H1 (cell line): ENCODE results near the gene BNC1. TPM values are rescaled to one million over a fixed set of nuclear protein-coding genes. Genes with fewer than 3 reads are reported as not detected.
"Not testable (repeated sequence)": the region's sequence is repeated elsewhere in the genome, so short reads cannot be mapped to it uniquely, and the experiment has no call there.

Experiments
- CTCF ChIA-PET: fragments of 300-600 bp; sonication (Branson Sonifier 250); formaldehyde crosslinking; loops from one replicate; lab custom pipeline; 2021; ENCODE audit not compliant: partially characterized antibody; lab: Charles Lee
- POLR2A ChIA-PET: fragments of 300-600 bp; sonication (Branson Sonifier 250); formaldehyde crosslinking; loops from one replicate; lab custom pipeline; 2021; ENCODE audit warnings: inconsistent platforms; ENCODE audit not compliant: partially characterized antibody; lab: Charles Lee
- DNase-seq, 2 experiments: peaks; one replicate each; pipeline versions ENCODE4 v3.0.0 to v3.0.0-alpha.2; 2010 to 2022; ENCODE audit warnings: low spot score in 2 of 2, low read depth in 1 of 2, mixed read lengths in 1 of 2
- FAIRE-seq: peaks from 2 replicates; lab custom pipeline; 2011; peaks lifted over from hg19 to GRCh38; lab: Jason Lieb, UNC
- H2AFZ ChIP-seq: 2 replicates; pipeline ENCODE4 v1.8.1; 2012; ENCODE audit warnings: low read length, inconsistent platforms
- H2AK5ac ChIP-seq: 2 replicates; pipeline ENCODE4 v1.6.1; 2013; ENCODE audit warnings: low read depth, low read length
- H2BK120ac ChIP-seq: replicated peaks from 2 replicates; pipeline ENCODE3; 2013; ENCODE audit warnings: low read depth, low read length, inconsistent platforms
- H2BK12ac ChIP-seq: 2 replicates; pipeline ENCODE4 v1.6.1; 2013; ENCODE audit warnings: low read depth, low read length
- H2BK15ac ChIP-seq: 2 replicates; pipeline ENCODE4 v1.6.1; 2013; ENCODE audit warnings: low read length
- H2BK20ac ChIP-seq: 2 replicates; pipeline ENCODE4 v1.6.1; 2013; ENCODE audit warnings: low read length
- H2BK5ac ChIP-seq: 2 replicates; pipeline ENCODE4 v1.6.1; 2013; ENCODE audit warnings: low read depth, low read length
- H3K14ac ChIP-seq: 2 replicates; pipeline ENCODE4 v1.6.1; 2013; ENCODE audit warnings: inconsistent platforms; ENCODE audit not compliant: insufficient read length
- H3K18ac ChIP-seq: 2 replicates; pipeline ENCODE4 v1.6.1; 2013; ENCODE audit warnings: low read length; ENCODE audit errors: extremely low read depth
- H3K23ac ChIP-seq: 2 replicates; pipeline ENCODE4 v1.6.1; 2013; ENCODE audit warnings: inconsistent platforms; ENCODE audit not compliant: insufficient read length
- H3K23me2 ChIP-seq: 2 replicates; pipeline ENCODE4 v1.6.1; 2013; ENCODE audit warnings: low read depth, low read length
- H3K27ac ChIP-seq: 2 replicates; pipeline ENCODE4 v1.6.1; 2011; ENCODE audit warnings: low read depth, low read length, inconsistent platforms
- H3K27me3 ChIP-seq, 4 experiments: replicated peaks in 1 of 4; 1 replicate in 1 of 4; 2 replicates in 3 of 4; pipeline versions ENCODE4 v1.6.1 to v1.8.1; 2011 to 2013; ENCODE audit warnings: low read length in 3 of 4, mild to moderate bottlenecking in 3 of 4, inconsistent platforms in 2 of 4, mixed read lengths in 2 of 4, moderate library complexity in 1 of 4; ENCODE audit not compliant: control insufficient read depth in 3 of 4, insufficient read depth in 3 of 4; ENCODE audit errors: extremely low read depth in 1 of 4
- H3K36me3 ChIP-seq, 4 experiments: 2 replicates each; pipeline versions ENCODE4 v1.6.1 to v1.8.1; 2011 to 2013; ENCODE audit warnings: mild to moderate bottlenecking in 4 of 4, low read length in 3 of 4, moderate library complexity in 2 of 4, control low read depth in 1 of 4, inconsistent platforms in 1 of 4; ENCODE audit not compliant: insufficient read depth in 4 of 4, control insufficient read depth in 2 of 4
- H3K4ac ChIP-seq: replicated peaks from 2 replicates; pipeline ENCODE3; 2013; ENCODE audit warnings: low read length, low read depth, mixed read lengths, inconsistent platforms; ENCODE audit not compliant: insufficient read length
- H3K4me1 ChIP-seq, 4 experiments: replicated peaks in 1 of 4; 1 replicate in 1 of 4; 2 replicates in 3 of 4; pipeline versions ENCODE4 v1.6.1 to v1.8.1; 2011 to 2013; ENCODE audit warnings: low read length in 3 of 4, inconsistent platforms in 2 of 4, mixed read lengths in 1 of 4; ENCODE audit not compliant: insufficient read depth in 4 of 4, control insufficient read depth in 3 of 4
- H3K4me2 ChIP-seq, 2 experiments: 2 replicates each; pipeline versions ENCODE4 v1.6.1 to v1.8.1; 2011 to 2013; ENCODE audit warnings: low read depth in 2 of 2, low read length in 2 of 2, control low read depth in 1 of 2, inconsistent platforms in 1 of 2, mild to moderate bottlenecking in 1 of 2; ENCODE audit not compliant: insufficient read depth in 1 of 2
- H3K4me3 ChIP-seq, 4 experiments: fragments of 200-600, 300-600 bp in 1 of 4; sonication (generic), shearing (Covaris generic), sonication (Bioruptor Twin) in 1 of 4; 2 replicates each; pipeline versions ENCODE4 v1.5.1 to v1.8.1; 2011 to 2016; ENCODE audit warnings: low read length in 4 of 4, low read depth in 3 of 4, control low read depth in 2 of 4, inconsistent platforms in 2 of 4, mild to moderate bottlenecking in 2 of 4, mixed read lengths in 1 of 4, moderate library complexity in 1 of 4; ENCODE audit not compliant: insufficient read depth in 2 of 4; ENCODE audit errors: extremely low read depth in 1 of 4
- H3K56ac ChIP-seq: replicated peaks from 2 replicates; pipeline ENCODE3; 2013; ENCODE audit warnings: low read depth, mild to moderate bottlenecking, mixed read lengths, low read length, inconsistent platforms; ENCODE audit not compliant: insufficient read length
- H3K79me1 ChIP-seq: 2 replicates; pipeline ENCODE4 v1.6.1; 2013; ENCODE audit warnings: low read depth, low read length, control low read depth
- H3K79me2 ChIP-seq, 2 experiments: 2 replicates each; pipeline versions ENCODE4 v1.6.1 to v1.8.1; 2012 to 2013; ENCODE audit warnings: low read length in 2 of 2, mild to moderate bottlenecking in 2 of 2, inconsistent platforms in 1 of 2; ENCODE audit not compliant: insufficient read depth in 2 of 2, control insufficient read depth in 1 of 2
- H3K9ac ChIP-seq, 4 experiments: replicated peaks in 1 of 4; 1 replicate in 1 of 4; 2 replicates in 3 of 4; pipeline versions ENCODE4 v1.6.1 to v1.8.1; 2011 to 2013; ENCODE audit warnings: low read depth in 3 of 4, low read length in 3 of 4, control low read depth in 2 of 4, mild to moderate bottlenecking in 2 of 4, moderate library complexity in 2 of 4, inconsistent platforms in 1 of 4; ENCODE audit errors: extremely low read depth in 1 of 4
- H3K9me3 ChIP-seq, 2 experiments: 2 replicates each; pipeline versions ENCODE4 v1.6.1 to v1.8.1; 2012 to 2013; ENCODE audit warnings: mild to moderate bottlenecking in 2 of 2, moderate library complexity in 2 of 2, control low read depth in 1 of 2, inconsistent platforms in 1 of 2, low read depth in 1 of 2, low read length in 1 of 2, mixed read lengths in 1 of 2; ENCODE audit not compliant: insufficient read depth in 2 of 2
- H4K20me1 ChIP-seq, 2 experiments: replicated peaks in 1 of 2; 2 replicates each; pipeline versions ENCODE3 to v1.8.1; 2011 to 2013; ENCODE audit warnings: inconsistent platforms in 2 of 2, low read length in 2 of 2, mild to moderate bottlenecking in 1 of 2; ENCODE audit not compliant: insufficient read depth in 2 of 2, control insufficient read depth in 1 of 2
- H4K5ac ChIP-seq: 2 replicates; pipeline ENCODE4 v1.6.1; 2013; ENCODE audit warnings: low read length, low read depth, mixed read lengths, inconsistent platforms; ENCODE audit not compliant: insufficient read length
- H4K8ac ChIP-seq: 2 replicates; pipeline ENCODE4 v1.8.0; 2013; ENCODE audit warnings: mild to moderate bottlenecking, moderate library complexity, low read length, inconsistent platforms; ENCODE audit not compliant: insufficient read depth; ENCODE audit errors: extremely low read depth
- H4K91ac ChIP-seq: replicated peaks from 2 replicates; pipeline ENCODE3; 2013; ENCODE audit warnings: low read length, mixed read lengths, inconsistent platforms; ENCODE audit not compliant: insufficient read length
- WGBS, 2 experiments: shearing (Covaris generic) in 1 of 2; methylation state at CpG; one replicate each; pipeline versions ENCODE4 v1.1.6 to v1.1.7; 2013 to 2015; ENCODE audit warnings: low lambda C conversion rate in 2 of 2, mixed read lengths in 2 of 2, inconsistent platforms in 1 of 2, low coverage in 1 of 2, missing lambda C conversion rate in 1 of 2; ENCODE audit not compliant: insufficient replicate concordance in 2 of 2, insufficient coverage in 1 of 2, insufficient read length in 1 of 2; ENCODE audit errors: extremely low coverage in 1 of 2, missing lambda C conversion rate in 1 of 2; 5-methylcytosine and 5-hydroxymethylcytosine counted together
- polyA plus RNA-seq, 7 experiments: library from polyadenylated mRNA; depleted of rRNA in 3 of 7; stranded (reverse) in 5 of 7; unstranded in 2 of 7; fragments of >200 nt in 5 of 7; fragments of 200-250 nt in 2 of 7; gene quantifications; 1 replicate in 5 of 7; 2 replicates in 1 of 7; 4 replicates in 1 of 7; pipeline versions ENCODE4 v1.2.1 to v1.2.3, GENCODE V29; 2011 to 2013; ENCODE audit warnings: missing spikeins in 2 of 7, mixed read lengths in 2 of 7
- total RNA-seq: library from RNA; stranded (reverse); fragmentation: NEBNext Ultra II Directional; extraction: Animal tissue kit (Norgen Biotek cat#: 25700); gene quantifications from 2 replicates; pipeline ENCODE4 v1.2.1, GENCODE V29; 2021

The BNC1 gene
- total and polyA plus RNA-seq, 2 of the 8 experiments (the other 6 are each of a cell fraction or from before 2014, with no cell fraction given) = 0.99 to 2.1 TPM

DNA sequence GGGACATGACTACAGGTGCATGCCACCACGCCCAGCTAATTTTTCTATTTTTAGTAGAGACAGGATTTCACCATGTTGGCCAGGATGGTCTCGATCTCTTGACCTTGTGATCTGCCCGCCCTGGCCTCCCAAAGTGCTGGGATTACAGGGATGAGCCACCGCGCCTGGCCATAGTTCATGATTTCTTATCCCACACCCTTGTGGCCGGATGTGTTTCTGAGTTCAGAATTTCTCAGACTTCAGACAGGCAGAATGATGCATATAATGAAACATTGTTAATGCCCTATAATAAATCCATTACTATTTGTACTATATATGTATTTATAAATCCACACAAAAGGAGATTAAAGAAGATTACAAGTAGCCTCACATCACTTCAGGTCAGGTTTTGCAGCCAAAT, 22.3 kb downstream of the BNC1 start:
- H4K20me1 ChIP-seq, H3K79me1 ChIP-seq, H3K4me1 ChIP-seq, H3K14ac ChIP-seq, H2BK15ac ChIP-seq, H3K79me2 ChIP-seq, H3K4me2 ChIP-seq, H3K23me2 ChIP-seq, H2AK5ac ChIP-seq, H3K56ac ChIP-seq, H3K23ac ChIP-seq, H2BK20ac ChIP-seq, H3K27me3 ChIP-seq, H4K91ac ChIP-seq, H4K5ac ChIP-seq, FAIRE-seq, H3K4ac ChIP-seq, H2AFZ ChIP-seq, POLR2A ChIA-PET, H4K8ac ChIP-seq, DNase-seq, H2BK5ac ChIP-seq, H3K18ac ChIP-seq, H3K4me3 ChIP-seq, H3K36me3 ChIP-seq, H2BK12ac ChIP-seq, H2BK120ac ChIP-seq, H3K9me3 ChIP-seq, H3K27ac ChIP-seq, H3K9ac ChIP-seq: not testable (repeated sequence)
- CTCF ChIA-PET = interaction anchor here (1.3 to 1.8 kb wide), 2 partner anchors 14 to 174 kb away, joined by 4 to 5 read pairs; no protein-coding TSS in a partner anchor
- WGBS, 2 experiments = 85% methylated on average over 6 of the region's 6 CpGs; no CpG with 5 or more reads in 1 of the 2 experiments
